GM13977 (cell line): ENCODE results near the gene OTOR.

Experiments used
- DNase-seq: peaks from one replicate; pipeline ENCODE4 v3.0.0; 2012; ENCODE audit warnings: low spot score
- in situ Hi-C: fragments of 300-500 bp; cut with MboI; formaldehyde crosslinking; loops from one replicate; pipeline ENCODE4 v1.12.0; 2022; ENCODE audit warnings: low sequenced_read_pairs, low pct_unique_long_range_greater_than_20kb, mixed read lengths, inconsistent platforms; ENCODE audit not compliant: unreplicated experiment
- TF ChIP-seq, protein P1 (sequence below): IDR thresholded peaks from 2 replicates; pipeline ENCODE4 v1.5.1; 2012; ENCODE audit warnings: mild to moderate bottlenecking, control low read depth; ENCODE audit not compliant: insufficient read depth; ENCODE audit errors: extremely low read depth, missing control alignments

The OTOR gene

DNA sequence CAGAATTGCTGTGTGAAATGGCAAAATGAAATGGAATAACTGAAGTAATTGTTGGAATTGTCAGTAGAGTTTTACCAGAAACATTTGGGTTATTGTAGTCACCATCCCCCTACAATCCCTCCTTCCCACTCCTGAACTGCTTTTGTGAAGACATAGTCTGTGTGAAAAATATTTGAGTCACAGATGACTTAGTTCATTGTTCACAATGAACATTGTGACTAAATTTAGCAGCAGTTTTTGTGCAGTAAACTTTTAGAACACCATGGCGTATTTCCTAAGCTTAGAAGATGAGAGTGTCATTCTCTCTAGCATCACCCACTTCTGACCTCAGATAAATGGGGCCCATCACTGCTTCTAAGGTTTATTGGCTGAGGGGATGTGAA, 11.0 kb downstream of the OTOR start:
- DNase-seq: no peak
- TF ChIP-seq, protein P1, sequence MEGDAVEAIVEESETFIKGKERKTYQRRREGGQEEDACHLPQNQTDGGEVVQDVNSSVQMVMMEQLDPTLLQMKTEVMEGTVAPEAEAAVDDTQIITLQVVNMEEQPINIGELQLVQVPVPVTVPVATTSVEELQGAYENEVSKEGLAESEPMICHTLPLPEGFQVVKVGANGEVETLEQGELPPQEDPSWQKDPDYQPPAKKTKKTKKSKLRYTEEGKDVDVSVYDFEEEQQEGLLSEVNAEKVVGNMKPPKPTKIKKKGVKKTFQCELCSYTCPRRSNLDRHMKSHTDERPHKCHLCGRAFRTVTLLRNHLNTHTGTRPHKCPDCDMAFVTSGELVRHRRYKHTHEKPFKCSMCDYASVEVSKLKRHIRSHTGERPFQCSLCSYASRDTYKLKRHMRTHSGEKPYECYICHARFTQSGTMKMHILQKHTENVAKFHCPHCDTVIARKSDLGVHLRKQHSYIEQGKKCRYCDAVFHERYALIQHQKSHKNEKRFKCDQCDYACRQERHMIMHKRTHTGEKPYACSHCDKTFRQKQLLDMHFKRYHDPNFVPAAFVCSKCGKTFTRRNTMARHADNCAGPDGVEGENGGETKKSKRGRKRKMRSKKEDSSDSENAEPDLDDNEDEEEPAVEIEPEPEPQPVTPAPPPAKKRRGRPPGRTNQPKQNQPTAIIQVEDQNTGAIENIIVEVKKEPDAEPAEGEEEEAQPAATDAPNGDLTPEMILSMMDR: no peak
- in situ Hi-C loops: loop anchor here (25.0 kb wide), 1 partner anchor 222 kb away; no protein-coding TSS in a partner anchor

DNA sequence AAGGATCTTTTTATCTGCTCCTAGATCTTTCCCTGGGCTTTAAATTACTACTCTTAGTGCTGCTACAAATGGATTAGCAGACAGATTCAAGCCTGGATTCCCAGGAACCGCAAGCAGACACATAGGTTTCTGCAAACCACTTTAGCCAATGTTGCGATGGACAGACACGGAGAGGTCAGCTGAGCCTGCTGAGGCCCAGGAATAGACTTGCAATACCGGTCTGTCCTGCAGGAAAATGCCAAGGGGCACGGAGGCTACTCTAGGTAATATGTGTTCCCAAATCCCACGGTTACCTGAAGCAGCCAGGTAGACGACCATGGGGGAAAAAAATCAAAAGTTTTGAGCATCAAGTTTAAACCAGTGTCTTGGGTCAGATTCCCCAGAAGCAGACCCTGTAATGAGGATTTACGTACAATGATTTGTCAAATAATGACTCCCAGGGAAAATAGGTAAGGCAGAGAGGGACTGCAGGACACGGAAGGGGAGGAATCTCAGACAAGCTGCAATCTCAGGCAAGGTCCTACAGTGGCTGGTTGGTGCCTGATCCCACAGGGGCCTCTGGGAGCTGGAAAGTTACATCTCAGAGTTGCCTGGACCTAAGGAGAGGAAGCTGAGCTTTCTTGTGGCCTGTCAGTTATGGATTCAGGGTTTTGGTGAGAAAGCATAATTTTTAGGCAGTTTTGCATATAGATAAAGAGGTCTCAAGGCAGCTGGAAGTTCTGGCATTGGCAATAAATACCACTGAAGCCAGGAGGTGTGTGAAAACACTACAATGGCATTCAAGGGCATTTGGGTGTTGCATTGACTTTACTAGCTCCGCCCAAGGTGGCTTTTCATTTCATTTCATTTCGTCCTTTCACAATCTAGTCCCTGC, 12.5 kb downstream of the OTOR start:
- in situ Hi-C loops: loop anchor here (25.0 kb wide), 1 partner anchor 223 kb away; no protein-coding TSS in a partner anchor
- TF ChIP-seq, protein P1: no peak
- DNase-seq: no peak

DNA sequence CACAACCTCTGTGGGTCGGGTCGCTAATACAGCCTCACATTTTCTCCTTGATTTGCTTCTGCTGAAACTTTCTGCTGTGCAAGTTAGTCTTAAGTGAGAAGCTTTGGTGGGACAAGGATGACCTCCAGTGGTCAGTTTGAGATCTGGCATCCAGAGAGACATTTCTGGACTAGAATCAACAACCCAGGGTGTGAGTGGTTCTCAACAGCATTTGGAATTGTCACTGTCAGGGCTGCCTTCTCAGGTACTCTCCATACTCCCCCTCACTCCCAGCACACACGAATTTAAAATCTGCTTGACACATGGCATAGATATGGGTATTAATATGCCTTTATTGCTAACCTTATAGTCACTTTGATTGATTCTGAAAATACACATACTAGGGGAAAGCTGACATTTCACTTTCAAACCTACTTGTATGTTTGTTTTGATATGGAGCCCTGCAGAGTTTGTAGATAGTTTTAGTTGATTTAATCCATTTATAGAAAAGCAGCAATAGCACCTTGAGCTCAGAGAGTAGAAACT, 13.2 kb downstream of the OTOR start:
- DNase-seq: peak; percentile 43
- in situ Hi-C loops: loop anchor here (25.0 kb wide), 1 partner anchor 224 kb away; no protein-coding TSS in a partner anchor
- TF ChIP-seq, protein P1: peak; percentile 77

DNA sequence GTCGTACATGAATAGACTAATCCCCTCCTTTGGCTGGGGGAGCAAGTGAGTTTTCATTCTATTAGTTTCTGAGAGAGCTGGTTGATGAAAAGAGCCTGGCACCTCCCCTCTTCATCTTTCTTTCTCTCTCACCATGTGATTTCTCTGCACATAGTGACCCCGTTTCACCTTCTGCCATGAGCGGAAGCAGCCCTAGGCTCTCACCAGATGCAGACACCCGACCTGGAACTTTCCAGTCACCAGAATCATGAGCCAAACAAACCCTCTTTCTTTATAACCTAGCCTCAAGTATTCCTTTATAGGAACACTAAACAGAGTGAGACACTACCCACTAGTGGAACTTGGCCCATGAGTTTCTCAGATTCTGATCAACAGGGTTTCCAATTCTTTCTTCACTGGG, 16.4 kb downstream of the OTOR start:
- TF ChIP-seq, protein P1: no peak
- in situ Hi-C loops: loop anchor here (25.0 kb wide), 1 partner anchor 227 kb away; no protein-coding TSS in a partner anchor
- DNase-seq: no peak

DNA sequence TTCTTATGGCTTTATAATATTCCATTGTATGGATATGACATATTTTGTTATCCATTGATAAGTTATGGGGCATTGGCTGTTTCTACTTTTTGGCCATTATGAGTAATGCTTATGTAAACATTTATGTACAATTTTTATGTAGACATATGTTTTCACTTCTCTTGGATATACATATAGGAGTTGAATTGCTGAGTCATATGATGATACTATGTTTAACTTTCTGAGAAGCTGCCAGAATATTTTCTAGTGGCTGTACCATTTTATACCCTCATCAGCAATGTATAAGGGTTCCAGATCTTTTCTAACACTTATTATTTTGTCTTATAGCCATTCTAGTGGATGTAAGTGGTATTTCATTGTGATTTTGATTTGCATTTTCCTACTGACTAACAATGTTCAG, 23.1 kb downstream of the OTOR start:
- TF ChIP-seq, protein P1: no peak
- in situ Hi-C loops: loop anchor here (25.0 kb wide), 1 partner anchor 234 kb away; no protein-coding TSS in a partner anchor
- no peak for DNase-seq

DNA sequence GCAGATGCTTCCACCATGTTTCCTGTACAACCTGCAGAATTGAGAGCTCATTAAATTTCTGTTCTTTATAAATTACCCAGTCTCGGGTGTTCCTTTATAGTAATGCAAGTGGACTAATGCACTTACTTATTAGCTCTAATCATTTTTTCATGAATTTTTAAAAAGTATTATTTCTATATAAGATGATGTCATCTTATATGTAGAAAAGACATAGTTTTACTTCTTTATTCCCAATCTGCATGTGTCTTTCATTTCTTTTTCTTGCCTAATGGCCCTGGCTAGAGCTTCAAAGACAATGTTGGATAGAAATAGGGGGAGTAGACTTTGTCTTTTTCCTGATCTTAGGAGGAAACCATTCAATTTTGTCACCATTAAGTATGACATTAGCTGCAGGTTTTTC, 27.8 kb downstream of the OTOR start:
- in situ Hi-C loops: no loop called here
- TF ChIP-seq, protein P1: no peak
- DNase-seq: no peak
